ENCODE measurements around the gene NECTIN2. TPM values are rescaled to one million over a fixed set of nuclear protein-coding genes. Genes with fewer than 3 reads are reported as not detected.

NECTIN2 gene
- total and polyA plus RNA-seq, 7 donors, result 9.0 to 32.9 (median 18.1) TPM

- Histone ChIP-seq H3K4me1 (peaks cover 18% of the 10 kb centered on the region), H3K9me3 (no peaks in the 10 kb centered on the region), H3K36me3 (ENCODE audit: insufficient read depth in 1 of 2, low read depth in 1 of 2) (peaks cover 0 to 6% of the 10 kb centered on the region in 2 donors), H3K27ac (peak within 1 kb of the TSS; percentile 68), H3K27me3 (ENCODE audit: insufficient read depth in 3 of 3, low read length in 2 of 3) (no peaks in the 10 kb centered on the region), H3K4me3 (peak within 1 kb of the TSS; percentile 78)
- intact Hi-C loops (cut with DNase I), result loop anchor here in 1 of 2 donors (5.0 kb wide), 1 partner anchor 34 kb away; no protein-coding TSS in a partner anchor
- ATAC-seq (peak; percentile 77 to 90 (median 82)), DNase-seq (peak; percentile 84 to 86)
- 1 to 3% (median 1%) methylated on average over 51 to 59 of the region's 59 CpGs for WGBS, 3 donors
- no peak for TF ChIP-seq CTCF (IDR thresholded peaks at IDR 0.05)
These were observed 37.4 kb upstream of the NECTIN2 start, which contains the start of gene BCAM for GRCh38 chr19:44808463-44809371. BCAM (plus strand) TSS chr19:44809103; CDS start chr19:44809125, 22 bp downstream.

GRCh38 chr19:44809577-44810233, 36.4 kb upstream of the NECTIN2 start:
- H3K4me3 ChIP-seq, result peak overlapping the region; percentile 78
- H3K27ac ChIP-seq, result no peak overlapping the region
- H3K4me1 ChIP-seq, result peaks cover 18% of the 10 kb centered on the region
- peaks cover 0 to 16% of the 10 kb centered on the region in 2 donors for H3K36me3 ChIP-seq (ENCODE audit: insufficient read depth in 1 of 2, low read depth in 1 of 2)
- no peak for ATAC-seq
- no peaks in the 10 kb centered on the region for H3K27me3 ChIP-seq (ENCODE audit: insufficient read depth in 3 of 3, low read length in 2 of 3)
- 40 to 50% (median 42%) methylated on average over 7 of the region's 7 CpGs for WGBS, 3 donors
- DNase-seq, result no peak
- no peaks in the 10 kb centered on the region for H3K9me3 ChIP-seq
- intact Hi-C loops (cut with DNase I), result loop anchor here in 1 of 2 donors (5.0 kb wide), 1 partner anchor 33 kb away; no protein-coding TSS in a partner anchor
- no peak for TF ChIP-seq CTCF (IDR thresholded peaks at IDR 0.05)

GRCh38 chr19:44810234-44811121, 35.6 kb upstream of the NECTIN2 start:
- TF ChIP-seq CTCF (IDR thresholded peaks at IDR 0.05), result no peak
- H3K4me3 ChIP-seq, result peak overlapping the region; percentile 78
- no peak for ATAC-seq
- no peaks in the 10 kb centered on the region for H3K27me3 ChIP-seq (ENCODE audit: insufficient read depth in 3 of 3, low read length in 2 of 3)
- peaks cover 18% of the 10 kb centered on the region for H3K4me1 ChIP-seq
- no peak overlapping the region for H3K27ac ChIP-seq
- H3K9me3 ChIP-seq, result no peaks in the 10 kb centered on the region
- 72 to 74% (median 73%) methylated on average over 13 of the region's 13 CpGs for WGBS, 3 donors
- DNase-seq, result no peak
- intact Hi-C loops (cut with DNase I), result no loop called here
- peaks cover 0 to 18% of the 10 kb centered on the region in 2 donors for H3K36me3 ChIP-seq (ENCODE audit: insufficient read depth in 1 of 2, low read depth in 1 of 2)

GRCh38 chr19:44811122-44811419, 35.0 kb upstream of the NECTIN2 start:
- Histone ChIP-seq H3K4me3 (no peak overlapping the region), H3K27ac (no peak overlapping the region), H3K4me1 (peaks cover 18% of the 10 kb centered on the region), H3K27me3 (ENCODE audit: insufficient read depth in 3 of 3, low read length in 2 of 3) (no peaks in the 10 kb centered on the region), H3K36me3 (ENCODE audit: insufficient read depth in 1 of 2, low read depth in 1 of 2) (peaks cover 0 to 18% of the 10 kb centered on the region in 2 donors), H3K9me3 (no peaks in the 10 kb centered on the region)
- TF ChIP-seq CTCF (IDR thresholded peaks at IDR 0.05), result no peak
- WGBS, 3 donors, result 90 to 91% (median 90%) methylated on average over 7 of the region's 7 CpGs
- no peak for ATAC-seq
- no peak for DNase-seq
- intact Hi-C loops (cut with DNase I), result no loop called here
